Esophagus squamous epithelium (tissue), 4 donors: Measurements from ENCODE around the gene OSCP1.

Experiments
- POLR2A ChIP-seq, 4 donors: fragments of 450-650 bp; IDR thresholded peaks; one replicate each; pipeline ENCODE4 v1.6.1; 2017; ENCODE audit warnings: antibody characterized with exemption in 4 of 4, mild to moderate bottlenecking in 4 of 4, moderate library complexity in 3 of 4
- TF ChIP-seq, protein P1 (sequence below), 6 experiments: fragments of 450-650 bp in 4 of 6; fragments of 200-600 bp in 2 of 6; sonication (generic) in 2 of 6; IDR thresholded peaks; one replicate each; pipeline ENCODE4 v1.5.1; 2016 to 2019; ENCODE audit warnings: antibody characterized with exemption in 6 of 6, mild to moderate bottlenecking in 4 of 6, moderate library complexity in 4 of 6

DNA sequence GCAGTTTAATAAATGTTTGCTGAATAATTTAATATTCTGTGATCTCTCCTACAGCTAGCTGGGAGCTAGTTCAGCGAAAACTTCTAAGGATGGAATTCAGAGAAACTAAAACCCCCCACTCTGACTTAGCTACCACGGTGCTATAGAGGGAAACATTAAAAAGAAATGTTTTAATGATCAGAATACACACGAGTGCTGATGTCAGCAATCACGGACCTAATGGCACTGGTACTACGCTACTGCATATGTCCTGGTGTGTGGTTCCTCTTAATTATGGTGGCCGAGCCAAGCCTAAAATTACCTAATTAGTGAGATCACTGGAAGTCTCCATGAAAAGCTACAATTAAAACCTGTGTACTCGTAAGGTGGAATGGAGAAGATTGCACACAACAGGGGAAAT lies 28.6 kb downstream of the OSCP1 start:
- no peak for TF ChIP-seq POLR2A (IDR thresholded peaks at IDR 0.05)
- TF ChIP-seq, protein P1, sequence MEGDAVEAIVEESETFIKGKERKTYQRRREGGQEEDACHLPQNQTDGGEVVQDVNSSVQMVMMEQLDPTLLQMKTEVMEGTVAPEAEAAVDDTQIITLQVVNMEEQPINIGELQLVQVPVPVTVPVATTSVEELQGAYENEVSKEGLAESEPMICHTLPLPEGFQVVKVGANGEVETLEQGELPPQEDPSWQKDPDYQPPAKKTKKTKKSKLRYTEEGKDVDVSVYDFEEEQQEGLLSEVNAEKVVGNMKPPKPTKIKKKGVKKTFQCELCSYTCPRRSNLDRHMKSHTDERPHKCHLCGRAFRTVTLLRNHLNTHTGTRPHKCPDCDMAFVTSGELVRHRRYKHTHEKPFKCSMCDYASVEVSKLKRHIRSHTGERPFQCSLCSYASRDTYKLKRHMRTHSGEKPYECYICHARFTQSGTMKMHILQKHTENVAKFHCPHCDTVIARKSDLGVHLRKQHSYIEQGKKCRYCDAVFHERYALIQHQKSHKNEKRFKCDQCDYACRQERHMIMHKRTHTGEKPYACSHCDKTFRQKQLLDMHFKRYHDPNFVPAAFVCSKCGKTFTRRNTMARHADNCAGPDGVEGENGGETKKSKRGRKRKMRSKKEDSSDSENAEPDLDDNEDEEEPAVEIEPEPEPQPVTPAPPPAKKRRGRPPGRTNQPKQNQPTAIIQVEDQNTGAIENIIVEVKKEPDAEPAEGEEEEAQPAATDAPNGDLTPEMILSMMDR (IDR thresholded peaks at IDR 0.05) = no peak
